Kidney epithelial cell (primary cell): ENCODE results near the gene LINGO4. TPM values are rescaled to one million over a fixed set of nuclear protein-coding genes. Genes with fewer than 3 reads are reported as not detected.

Experiments used
- DNase-seq: peaks from one replicate; pipeline ENCODE4 v3.0.0-alpha.2; 2010; ENCODE audit warnings: low read depth
- H3K27me3 ChIP-seq: 2 replicates; pipeline ENCODE4 v1.6.0; 2011; ENCODE audit warnings: low read length; ENCODE audit not compliant: control insufficient read depth, insufficient read depth
- H3K36me3 ChIP-seq: 2 replicates; pipeline ENCODE4 v1.5.1; 2011; ENCODE audit warnings: low read length; ENCODE audit not compliant: control insufficient read depth, insufficient read depth
- H3K4me3 ChIP-seq: 2 replicates; pipeline ENCODE4 v1.5.1; 2011; ENCODE audit warnings: low read depth, mild to moderate bottlenecking, control low read depth, low read length
- total RNA-seq: library from RNA; depleted of rRNA; stranded (reverse); fragments of >200 nt; gene quantifications from 2 replicates; pipeline ENCODE4 v1.2.3, GENCODE V29; 2015
- TF ChIP-seq, protein P1 (sequence below): IDR thresholded peaks from 2 replicates; pipeline ENCODE4 v1.5.1; 2011; ENCODE audit warnings: mild to moderate bottlenecking, moderate library complexity, low read length, control low read depth, inconsistent platforms; ENCODE audit not compliant: insufficient read depth, poor library complexity, severe bottlenecking

The LINGO4 gene
- total RNA-seq, 1 donor from 2014 or later: not detected

DNA sequence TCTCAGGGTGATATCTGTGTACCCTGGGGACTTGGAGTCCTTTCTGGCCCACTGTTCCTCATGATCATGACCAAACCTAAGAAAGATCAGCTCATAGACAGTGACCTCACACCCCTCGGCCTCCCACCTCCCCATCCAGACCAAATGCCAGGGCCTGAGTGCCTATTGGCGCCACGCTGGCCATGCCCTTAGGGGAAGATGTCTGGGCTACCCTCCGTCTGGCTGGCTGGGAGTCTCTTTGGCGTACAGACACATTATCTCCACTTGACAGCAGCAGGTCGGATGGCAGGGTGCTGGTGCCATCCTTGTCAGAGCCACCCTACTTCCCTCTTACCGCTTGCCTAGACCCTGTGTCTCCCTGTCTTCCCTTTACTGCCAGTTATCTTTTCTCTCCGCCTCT lies 18.0 kb upstream of the LINGO4 start:
- no peak overlapping the region for H3K4me3 ChIP-seq
- no peaks in the 10 kb centered on the region for H3K36me3 ChIP-seq
- TF ChIP-seq, protein P1, sequence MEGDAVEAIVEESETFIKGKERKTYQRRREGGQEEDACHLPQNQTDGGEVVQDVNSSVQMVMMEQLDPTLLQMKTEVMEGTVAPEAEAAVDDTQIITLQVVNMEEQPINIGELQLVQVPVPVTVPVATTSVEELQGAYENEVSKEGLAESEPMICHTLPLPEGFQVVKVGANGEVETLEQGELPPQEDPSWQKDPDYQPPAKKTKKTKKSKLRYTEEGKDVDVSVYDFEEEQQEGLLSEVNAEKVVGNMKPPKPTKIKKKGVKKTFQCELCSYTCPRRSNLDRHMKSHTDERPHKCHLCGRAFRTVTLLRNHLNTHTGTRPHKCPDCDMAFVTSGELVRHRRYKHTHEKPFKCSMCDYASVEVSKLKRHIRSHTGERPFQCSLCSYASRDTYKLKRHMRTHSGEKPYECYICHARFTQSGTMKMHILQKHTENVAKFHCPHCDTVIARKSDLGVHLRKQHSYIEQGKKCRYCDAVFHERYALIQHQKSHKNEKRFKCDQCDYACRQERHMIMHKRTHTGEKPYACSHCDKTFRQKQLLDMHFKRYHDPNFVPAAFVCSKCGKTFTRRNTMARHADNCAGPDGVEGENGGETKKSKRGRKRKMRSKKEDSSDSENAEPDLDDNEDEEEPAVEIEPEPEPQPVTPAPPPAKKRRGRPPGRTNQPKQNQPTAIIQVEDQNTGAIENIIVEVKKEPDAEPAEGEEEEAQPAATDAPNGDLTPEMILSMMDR: no peak
- no peak for DNase-seq
- H3K27me3 ChIP-seq: no peaks in the 10 kb centered on the region

DNA sequence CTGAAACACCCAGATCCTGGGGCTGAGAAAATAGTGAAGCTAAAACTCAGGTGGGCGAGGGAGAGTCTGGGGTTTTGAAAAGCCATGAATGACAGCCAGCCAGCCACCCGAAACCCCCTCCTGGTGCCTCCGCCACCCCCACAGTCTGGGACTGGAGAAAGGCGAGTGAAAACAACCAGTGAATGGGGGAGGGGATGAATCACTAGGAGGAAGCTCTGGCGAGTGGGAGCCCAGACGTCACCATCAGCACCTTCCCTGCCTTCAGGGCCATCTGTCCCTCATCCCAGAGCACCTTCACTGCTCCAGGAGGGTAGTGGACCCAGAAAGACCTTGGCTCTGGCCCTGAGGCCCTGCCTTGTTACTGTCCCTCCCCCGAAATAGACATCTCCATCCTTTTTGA lies 17.2 kb upstream of the LINGO4 start:
- no peak for DNase-seq
- TF ChIP-seq, protein P1: no peak
- H3K4me3 ChIP-seq: no peak overlapping the region
- no peaks in the 10 kb centered on the region for H3K36me3 ChIP-seq
- peaks cover 1% of the 10 kb centered on the region for H3K27me3 ChIP-seq

DNA sequence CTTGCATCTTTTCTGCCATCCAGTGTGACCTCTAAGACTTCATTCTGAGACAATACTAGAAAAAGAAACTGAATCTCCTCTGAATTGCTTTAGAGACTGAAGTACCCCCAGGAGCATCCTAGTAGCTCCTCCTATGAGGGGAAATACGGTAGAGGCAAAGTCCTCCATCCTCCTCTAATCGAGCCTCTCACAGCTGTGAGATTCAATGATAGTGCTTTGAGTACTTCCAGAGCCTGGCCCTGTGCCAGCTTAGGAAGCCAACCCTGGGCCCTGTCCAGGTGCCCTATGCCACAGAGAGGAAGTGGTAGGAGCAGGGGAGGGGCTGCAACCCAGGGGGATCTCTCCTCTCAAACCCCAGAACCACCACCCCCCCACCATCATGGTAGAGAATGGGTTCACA lies 15.7 kb upstream of the LINGO4 start:
- TF ChIP-seq, protein P1: no peak
- no peak overlapping the region for H3K4me3 ChIP-seq
- no peaks in the 10 kb centered on the region for H3K36me3 ChIP-seq
- H3K27me3 ChIP-seq: peaks cover 4% of the 10 kb centered on the region
- no peak for DNase-seq

DNA sequence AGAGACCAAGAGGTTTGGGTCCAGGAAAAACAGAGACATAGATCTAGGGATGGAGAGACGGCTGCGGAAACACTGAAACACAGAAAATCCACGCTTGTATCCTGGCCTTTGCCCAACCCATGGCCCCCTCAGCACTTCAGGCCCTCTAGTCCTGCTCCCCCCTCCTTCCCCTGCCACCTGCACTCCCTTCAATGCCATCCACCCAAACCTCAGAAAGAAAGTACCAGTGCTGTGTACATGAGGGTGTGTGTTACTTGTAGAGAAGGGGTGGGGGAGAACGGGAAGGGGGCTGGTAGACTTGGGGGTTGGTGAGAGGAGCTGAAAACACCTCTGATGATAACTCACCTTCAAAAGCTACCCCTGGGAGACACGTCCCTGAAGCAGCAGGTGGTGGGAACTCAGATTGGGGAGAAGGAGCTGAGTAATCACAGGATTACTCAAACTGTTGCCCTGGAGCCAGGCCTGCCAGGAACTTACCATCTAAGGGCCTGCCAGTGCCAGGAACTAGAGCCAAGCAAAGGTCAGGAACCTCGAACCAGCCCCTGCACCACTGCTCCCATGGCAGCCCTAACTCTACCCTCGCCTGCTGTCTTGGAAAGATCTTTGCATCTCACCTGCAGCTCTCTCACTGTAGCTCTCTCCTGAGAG lies 14.9 kb upstream of the LINGO4 start:
- no peak for DNase-seq
- TF ChIP-seq, protein P1: no peak
- peaks cover 5% of the 10 kb centered on the region for H3K27me3 ChIP-seq
- H3K4me3 ChIP-seq: no peak overlapping the region
- no peaks in the 10 kb centered on the region for H3K36me3 ChIP-seq

DNA sequence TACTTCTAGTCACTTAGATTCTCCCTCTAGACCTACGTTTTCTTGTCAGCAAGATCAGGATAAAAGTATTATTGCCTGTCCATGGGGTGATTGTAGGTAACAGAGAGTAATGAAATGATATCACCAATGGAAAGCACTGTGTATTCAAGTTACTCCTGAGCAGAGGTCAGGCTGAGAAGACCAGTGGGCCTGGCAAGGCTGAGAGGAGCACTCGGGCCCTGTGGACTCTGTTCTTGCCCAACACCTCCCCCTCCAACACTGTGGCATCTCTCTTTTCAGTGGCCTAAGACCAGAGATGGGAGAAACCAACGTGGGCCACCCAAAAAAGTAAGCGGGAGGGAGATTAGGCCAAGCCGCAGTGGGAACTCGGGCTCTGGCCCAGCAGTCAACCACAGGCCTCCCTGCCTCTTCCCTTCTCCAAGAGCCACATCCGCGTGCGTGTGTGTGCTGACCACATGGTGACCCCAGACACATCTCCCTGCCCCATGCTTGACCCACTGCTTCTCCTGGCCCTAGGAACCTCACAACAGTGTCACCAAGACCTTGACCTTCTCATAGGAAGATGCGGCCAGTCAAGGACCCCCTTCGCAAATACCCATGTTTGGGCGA lies 14.1 kb upstream of the LINGO4 start:
- DNase-seq: no peak
- TF ChIP-seq, protein P1: no peak
- Histone ChIP-seq H3K4me3 (no peak overlapping the region), H3K36me3 (no peaks in the 10 kb centered on the region), H3K27me3 (peaks cover 11% of the 10 kb centered on the region)

DNA sequence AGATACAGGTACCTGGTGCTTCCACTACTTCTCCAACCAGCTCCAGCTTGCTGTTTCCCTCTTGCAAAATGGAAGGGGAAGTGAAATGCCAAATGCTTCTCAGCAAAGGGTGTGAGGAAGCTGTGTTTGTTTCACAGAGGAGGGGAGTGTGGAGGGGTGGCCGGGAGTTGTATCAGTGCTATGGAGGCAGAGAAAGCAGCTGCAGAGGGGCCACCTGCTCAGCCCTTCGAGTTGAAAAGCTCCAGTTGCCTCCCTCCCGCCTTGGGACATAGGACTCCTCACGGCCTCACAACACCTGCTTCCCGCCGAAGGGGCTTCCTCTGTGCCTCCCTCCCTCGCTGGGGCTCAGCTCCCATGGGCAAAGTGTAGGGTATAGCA lies 12.1 kb upstream of the LINGO4 start:
- DNase-seq: no peak
- Histone ChIP-seq H3K27me3 (peaks cover 16% of the 10 kb centered on the region), H3K4me3 (no peak overlapping the region), H3K36me3 (no peaks in the 10 kb centered on the region)
- TF ChIP-seq, protein P1: no peak
